B cell (primary cell): ENCODE results near the gene PRDM10. TPM values are rescaled to one million over a fixed set of nuclear protein-coding genes. Genes with fewer than 3 reads are reported as not detected.
"Not testable (repeated sequence)": the region's sequence is repeated elsewhere in the genome, so short reads cannot be mapped to it uniquely, and the experiment has no call there.

Experiments used
- ATAC-seq: fragments of 200-7000 bp; cut with Tn5 transposase; one replicate; pipeline ENCODE4 v1.10.0; 2021; ENCODE audit warnings: low read depth, mild to moderate bottlenecking, moderate number of reproducible peaks, moderate library complexity
- CTCF ChIA-PET: fragments of 350-600 bp; sonication (Branson Sonifier 250); formaldehyde crosslinking; loops from one replicate; lab custom pipeline; 2021; ENCODE audit warnings: antibody characterized with exemption, inconsistent platforms; lab: Charles Lee
- POLR2A ChIA-PET: fragments of 350-600 bp; sonication (Branson Sonifier 250); formaldehyde crosslinking; loops from one replicate; lab custom pipeline; 2021; ENCODE audit warnings: antibody characterized with exemption; lab: Charles Lee
- DNase-seq: peaks from one replicate; pipeline ENCODE4 v3.0.0; 2013
- H2AFZ ChIP-seq: 2 replicates; pipeline ENCODE4 v1.6.1; 2012; ENCODE audit warnings: mild to moderate bottlenecking, low read depth, low read length; ENCODE audit not compliant: insufficient read depth, poor library complexity, severe bottlenecking
- H3K27ac ChIP-seq, 2 donors: 1 replicate in 1 of 2; 2 replicates in 1 of 2; pipeline ENCODE4 v1.5.1; 2012 to 2013; ENCODE audit warnings: low read length in 2 of 2, mild to moderate bottlenecking in 2 of 2, moderate library complexity in 1 of 2
- H3K27me3 ChIP-seq, 4 experiments: fragments of 200-600 bp in 1 of 4; sonication (generic) in 1 of 4; replicated peaks in 1 of 4; 1 replicate in 2 of 4; 2 replicates in 2 of 4; pipeline versions ENCODE4 v1.6.1 to v1.7.0; 2013 to 2016; ENCODE audit warnings: low read length in 3 of 4, mild to moderate bottlenecking in 2 of 4, mixed read lengths in 1 of 4, moderate library complexity in 1 of 4; ENCODE audit not compliant: insufficient read depth in 4 of 4, control insufficient read depth in 3 of 4; ENCODE audit errors: control extremely low read depth in 1 of 4
- H3K36me3 ChIP-seq, 2 experiments: replicated peaks in 1 of 2; 1 replicate in 1 of 2; 2 replicates in 1 of 2; pipeline versions ENCODE4 v1.6.1 to v1.7.1; 2013; ENCODE audit warnings: low read length in 1 of 2; ENCODE audit not compliant: insufficient read depth in 2 of 2, control insufficient read depth in 1 of 2; ENCODE audit errors: control extremely low read depth in 1 of 2, extremely low read depth in 1 of 2
- H3K4me1 ChIP-seq, 2 donors: fragments of 200-600 bp in 1 of 2; sonication (generic) in 1 of 2; 1 replicate in 1 of 2; 2 replicates in 1 of 2; pipeline versions ENCODE4 v1.5.1 to v1.6.1; 2013 to 2017; ENCODE audit warnings: low read length in 2 of 2; ENCODE audit not compliant: control insufficient read depth in 2 of 2, insufficient read depth in 2 of 2
- H3K4me2 ChIP-seq: replicated peaks from 2 replicates; pipeline ENCODE3; 2012; ENCODE audit warnings: mild to moderate bottlenecking, low read depth, low read length; ENCODE audit not compliant: poor library complexity, severe bottlenecking
- H3K4me3 ChIP-seq, 5 experiments: fragments of 200-600 bp in 1 of 5; sonication (generic) in 1 of 5; 1 replicate in 3 of 5; 2 replicates in 2 of 5; pipeline versions ENCODE4 v1.5.1 to v1.7.0; 2011 to 2016; ENCODE audit warnings: low read length in 4 of 5, mild to moderate bottlenecking in 4 of 5, low read depth in 2 of 5, control low read depth in 1 of 5, moderate library complexity in 1 of 5; ENCODE audit not compliant: insufficient read depth in 1 of 5; ENCODE audit errors: control extremely low read depth in 1 of 5, extremely low read depth in 1 of 5
- H3K79me2 ChIP-seq: fragments of 200-600 bp; sonication (generic); one replicate; pipeline ENCODE4 v1.6.0; 2016; ENCODE audit warnings: low read length; ENCODE audit not compliant: control insufficient read depth, insufficient read depth
- H3K9ac ChIP-seq: fragments of 200-600 bp; sonication (generic); 2 replicates; pipeline ENCODE4 v1.6.1; 2017; ENCODE audit warnings: mild to moderate bottlenecking, low read length, moderate library complexity
- H3K9me3 ChIP-seq, 3 donors: one replicate each; pipeline versions ENCODE4 v1.6.1 to v1.7.1; 2013; ENCODE audit warnings: low read length in 2 of 3; ENCODE audit not compliant: control insufficient read depth in 2 of 3, insufficient read depth in 1 of 3; ENCODE audit errors: control extremely low read depth in 1 of 3
- H4K20me1 ChIP-seq: 2 replicates; pipeline ENCODE4 v1.6.0; 2012; ENCODE audit warnings: mild to moderate bottlenecking, low read length; ENCODE audit not compliant: insufficient read depth, control insufficient read depth, poor library complexity, severe bottlenecking
- H3K27ac Mint-ChIP-seq: one replicate; pipeline ENCODE4 v1.8.0; 2021; ENCODE audit warnings: mixed read lengths
- H3K27me3 Mint-ChIP-seq: one replicate; pipeline ENCODE4 v1.8.0; 2021; ENCODE audit warnings: mixed read lengths
- H3K4me1 Mint-ChIP-seq: one replicate; pipeline ENCODE4 v1.8.0; 2021; ENCODE audit warnings: mixed read lengths
- H3K4me3 Mint-ChIP-seq: one replicate; pipeline ENCODE4 v1.8.0; 2021; ENCODE audit warnings: mixed read lengths
- H3K9me3 Mint-ChIP-seq: one replicate; pipeline ENCODE4 v1.8.0; 2022; ENCODE audit warnings: mixed read lengths; ENCODE audit not compliant: insufficient read depth
- EZH2 ChIP-seq: IDR thresholded peaks from 2 replicates; pipeline ENCODE4 v1.6.1; 2012; ENCODE audit warnings: borderline replicate concordance, low read depth, mild to moderate bottlenecking, moderate library complexity, low read length; ENCODE audit not compliant: insufficient read depth, poor library complexity, severe bottlenecking
- WGBS: methylation state at CpG from one replicate; pipeline ENCODE4 v1.1.5; 2013; ENCODE audit warnings: missing lambda C conversion rate; ENCODE audit not compliant: insufficient coverage; 5-methylcytosine and 5-hydroxymethylcytosine counted together
- intact Hi-C: fragments of 100-400 bp; cut with micrococcal nuclease; formaldehyde crosslinking; loops from one replicate; pipeline ENCODE4 v1.10.0; 2022
- polyA plus RNA-seq: library from polyadenylated mRNA; depleted of rRNA; stranded (reverse); fragments of >200 nt; gene quantifications from 2 replicates; pipeline ENCODE4 v1.2.3, GENCODE V29; 2012
- total RNA-seq, 2 donors: library from RNA; stranded (reverse); fragments of 120-200 nt in 1 of 2; gene quantifications; 1 replicate in 1 of 2; 2 replicates in 1 of 2; pipeline versions ENCODE4 v1.2.3 to v1.2.4, GENCODE V29; 2013 to 2022
- TF ChIP-seq, protein P1 (sequence below): fragments of 200-600 bp; IDR thresholded peaks from one replicate; pipeline ENCODE4 v1.8.0; 2022; ENCODE audit warnings: antibody characterized with exemption, mild to moderate bottlenecking

Gene PRDM10
- total and polyA plus RNA-seq, 2 donors (not counting 1 experiment from before 2014, with no cell fraction given) = 4.5 to 17.5 TPM

DNA sequence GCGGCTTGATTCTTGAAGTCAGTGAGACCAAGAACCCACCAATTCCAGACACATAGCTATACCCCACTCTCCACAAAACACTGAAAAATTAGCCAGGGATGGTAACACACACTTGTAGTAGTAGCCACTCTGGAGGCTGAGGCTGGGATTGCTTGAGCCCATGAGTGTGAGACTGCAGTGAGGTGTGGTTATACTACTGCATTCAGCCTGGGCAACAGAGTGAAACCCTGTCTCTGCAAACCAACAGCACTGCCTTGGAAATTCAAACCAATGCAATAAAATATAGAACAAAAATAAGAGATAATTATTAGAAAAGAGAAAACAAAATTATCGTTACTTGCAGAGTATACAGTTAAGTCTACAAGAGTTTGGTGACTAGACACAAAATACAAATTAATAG, 20.2 kb upstream of the PRDM10 start:
- no peak overlapping the region for H2AFZ ChIP-seq
- no peaks in the 10 kb centered on the region for H3K36me3 ChIP-seq
- no peak overlapping the region for H3K4me3 Mint-ChIP-seq
- ATAC-seq = no peak
- peaks cover 13% of the 10 kb centered on the region for H3K4me1 Mint-ChIP-seq
- peaks cover 7 to 9% of the 10 kb centered on the region in 2 donors for H3K4me1 ChIP-seq
- no peak for DNase-seq
- intact Hi-C loops = no loop called here
- H3K9ac ChIP-seq = no peak overlapping the region
- H3K27ac Mint-ChIP-seq = no peak overlapping the region
- H3K79me2 ChIP-seq = no peaks in the 10 kb centered on the region
- peaks cover 57% of the 10 kb centered on the region for H3K27me3 Mint-ChIP-seq
- H3K27ac ChIP-seq = no peak overlapping the region
- H3K4me3 ChIP-seq = no peak overlapping the region
- H3K9me3 Mint-ChIP-seq = no peaks in the 10 kb centered on the region
- TF ChIP-seq, protein P1, sequence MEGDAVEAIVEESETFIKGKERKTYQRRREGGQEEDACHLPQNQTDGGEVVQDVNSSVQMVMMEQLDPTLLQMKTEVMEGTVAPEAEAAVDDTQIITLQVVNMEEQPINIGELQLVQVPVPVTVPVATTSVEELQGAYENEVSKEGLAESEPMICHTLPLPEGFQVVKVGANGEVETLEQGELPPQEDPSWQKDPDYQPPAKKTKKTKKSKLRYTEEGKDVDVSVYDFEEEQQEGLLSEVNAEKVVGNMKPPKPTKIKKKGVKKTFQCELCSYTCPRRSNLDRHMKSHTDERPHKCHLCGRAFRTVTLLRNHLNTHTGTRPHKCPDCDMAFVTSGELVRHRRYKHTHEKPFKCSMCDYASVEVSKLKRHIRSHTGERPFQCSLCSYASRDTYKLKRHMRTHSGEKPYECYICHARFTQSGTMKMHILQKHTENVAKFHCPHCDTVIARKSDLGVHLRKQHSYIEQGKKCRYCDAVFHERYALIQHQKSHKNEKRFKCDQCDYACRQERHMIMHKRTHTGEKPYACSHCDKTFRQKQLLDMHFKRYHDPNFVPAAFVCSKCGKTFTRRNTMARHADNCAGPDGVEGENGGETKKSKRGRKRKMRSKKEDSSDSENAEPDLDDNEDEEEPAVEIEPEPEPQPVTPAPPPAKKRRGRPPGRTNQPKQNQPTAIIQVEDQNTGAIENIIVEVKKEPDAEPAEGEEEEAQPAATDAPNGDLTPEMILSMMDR = no peak
- TF ChIP-seq EZH2 = no peak
- peaks cover 0 to 12% (median 0%) of the 10 kb centered on the region in 3 donors for H3K9me3 ChIP-seq
- ChIA-PET CTCF (interaction anchor here (0.6 kb wide), 1 partner anchor 66 kb away, joined by 3 read pairs; no protein-coding TSS in a partner anchor), POLR2A (no interaction called here)
- no CpG with 5 or more reads among the region's 2 CpGs for WGBS
- H3K4me2 ChIP-seq = no peak overlapping the region
- H4K20me1 ChIP-seq = no peaks in the 10 kb centered on the region
- peaks cover 0 to 48% (median 26%) of the 10 kb centered on the region in 4 experiments for H3K27me3 ChIP-seq

DNA sequence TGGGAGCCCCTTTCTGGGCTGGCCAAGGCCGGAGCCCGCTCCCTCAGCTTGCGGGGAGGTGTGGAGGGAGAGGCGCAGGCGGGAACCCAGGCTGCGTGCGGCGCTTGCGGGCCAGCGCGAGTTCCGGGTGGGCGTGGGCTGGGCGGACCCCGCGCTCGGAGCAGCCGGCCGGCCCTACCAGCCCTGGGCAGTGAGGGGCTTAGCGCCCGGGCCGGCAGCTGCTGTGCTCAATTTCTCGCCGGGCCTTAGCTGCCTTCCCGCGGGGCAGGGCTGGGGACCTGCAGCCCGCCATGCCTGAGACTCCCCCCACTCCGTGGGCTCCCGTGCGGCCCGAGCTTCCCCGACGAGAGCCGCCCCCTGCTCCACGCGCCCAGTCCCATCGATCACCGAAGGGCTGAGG, 19.0 kb upstream of the PRDM10 start:
- H3K4me3 Mint-ChIP-seq, H3K36me3 ChIP-seq, H3K27ac ChIP-seq, H3K27ac Mint-ChIP-seq, H3K79me2 ChIP-seq, H3K9ac ChIP-seq, H3K4me2 ChIP-seq, CTCF ChIA-PET, intact Hi-C loops, H2AFZ ChIP-seq, POLR2A ChIA-PET, ATAC-seq, H3K4me3 ChIP-seq, DNase-seq, H3K4me1 ChIP-seq, H4K20me1 ChIP-seq, H3K9me3 Mint-ChIP-seq: not testable (repeated sequence)
- Histone ChIP-seq H3K9me3 (peaks cover 0 to 12% (median 0%) of the 10 kb centered on the region in 3 donors), H3K27me3 (peaks cover 0 to 37% (median 21%) of the 10 kb centered on the region in 4 experiments)
- Mint-ChIP-seq H3K4me1 (peaks cover 13% of the 10 kb centered on the region), H3K27me3 (peaks cover 49% of the 10 kb centered on the region)
- over 99% methylated on average over 28 of the region's 38 CpGs for WGBS
